Activated T-cell treated with anti-CD3 and anti-CD28 coated beads, Interleukin-2, amount 50 U/mL, for 4 hours (primary cell): ENCODE data around the gene NANOS2. TPM values are rescaled to one million over a fixed set of nuclear protein-coding genes. Genes with fewer than 3 reads are reported as not detected.
A peak's percentile ranks its signal among the peaks of the same experiment; 100 is the strongest.

ENCODE experiments used
- ATAC-seq, 2 donors: fragments of 200-7000 bp; cut with Tn5 transposase; one replicate each; pipeline ENCODE4 v1.10.0; 2021
- DNase-seq: peaks from one replicate; pipeline ENCODE4 v3.0.0-alpha.2; 2020
- H3K27me3 Mint-ChIP-seq: one replicate; pipeline ENCODE4 v1.8.0; 2021; ENCODE audit warnings: low read depth, mixed read lengths
- H3K36me3 Mint-ChIP-seq: one replicate; pipeline ENCODE4 v1.8.0; 2022; ENCODE audit warnings: mixed read lengths; ENCODE audit not compliant: insufficient read depth
- H3K4me1 Mint-ChIP-seq: one replicate; pipeline ENCODE4 v1.8.0; 2021; ENCODE audit warnings: low read depth, mixed read lengths
- H3K4me3 Mint-ChIP-seq: one replicate; pipeline ENCODE4 v1.8.0; 2021; ENCODE audit warnings: mild to moderate bottlenecking, moderate library complexity, mixed read lengths
- H3K9me3 Mint-ChIP-seq: one replicate; pipeline ENCODE4 v1.8.0; 2021; ENCODE audit warnings: mixed read lengths
- total RNA-seq, 3 donors: library from RNA; stranded (reverse); gene quantifications; one replicate each; pipeline ENCODE4 v1.2.1, GENCODE V29; 2021

NANOS2 gene
- total RNA-seq, 3 donors from 2014 or later, result not detected

DNA sequence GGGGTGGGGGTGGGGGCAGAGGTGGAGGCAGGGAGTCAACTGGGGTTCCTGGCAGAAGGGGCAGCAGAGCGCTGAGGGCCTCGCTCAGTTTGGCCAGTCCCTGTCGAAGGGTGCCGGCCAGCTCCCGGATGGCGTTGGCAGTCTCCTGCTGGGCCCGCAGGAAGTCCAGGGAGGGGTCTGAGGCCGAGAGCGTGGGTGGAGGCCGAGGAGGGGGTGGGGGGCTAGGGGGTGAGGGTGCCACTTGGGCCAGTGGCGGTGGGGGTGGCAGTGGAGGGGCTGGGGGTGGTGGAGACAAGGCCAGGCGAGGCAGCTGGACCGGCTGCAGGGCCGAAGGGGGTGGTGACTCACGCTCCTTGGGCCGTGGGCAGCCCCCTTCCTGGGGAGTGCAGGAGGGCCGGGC lies 23.7 kb downstream of the NANOS2 start:
- H3K9me3 Mint-ChIP-seq, result no peaks in the 10 kb centered on the region
- peaks cover 7% of the 10 kb centered on the region for H3K4me1 Mint-ChIP-seq
- H3K4me3 Mint-ChIP-seq, result no peak overlapping the region
- ATAC-seq (no peak), DNase-seq (no peak)
- no peaks in the 10 kb centered on the region for H3K27me3 Mint-ChIP-seq
- peaks cover 3% of the 10 kb centered on the region for H3K36me3 Mint-ChIP-seq

DNA sequence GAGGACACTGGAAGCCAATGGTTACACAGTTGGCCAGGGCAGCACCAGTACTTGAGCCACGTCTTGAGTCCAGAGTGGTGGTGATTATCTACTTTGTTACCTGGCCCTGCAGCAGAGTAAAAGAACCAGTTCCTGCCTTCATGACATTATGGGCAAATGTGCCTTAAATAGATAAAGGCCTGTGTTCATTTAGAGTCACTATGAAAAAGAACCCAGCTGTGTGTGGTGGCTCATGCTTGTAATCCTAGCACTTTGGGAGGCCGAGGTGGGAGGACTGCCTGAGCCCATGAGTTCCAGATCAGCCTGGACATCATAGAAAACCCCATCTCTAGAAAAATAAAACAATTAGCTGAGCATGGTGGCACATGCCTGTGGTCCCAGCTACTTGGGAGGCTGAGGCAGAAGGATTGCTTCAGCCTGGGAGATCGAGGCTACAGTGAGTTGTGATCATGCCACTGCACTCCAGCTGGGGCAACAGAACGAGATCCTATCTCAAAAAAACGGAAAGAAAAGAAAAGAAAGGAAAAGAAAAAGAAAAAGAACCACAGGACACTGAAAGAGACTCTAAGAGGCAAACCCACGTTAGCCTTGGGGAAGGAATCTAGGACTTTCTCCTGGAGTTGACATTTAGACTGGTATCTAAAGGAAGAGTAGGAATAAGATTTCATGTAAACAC lies 25.2 kb downstream of the NANOS2 start:
- peaks cover 11% of the 10 kb centered on the region for H3K4me1 Mint-ChIP-seq
- no peak for ATAC-seq
- no peak for DNase-seq
- H3K27me3 Mint-ChIP-seq, result no peaks in the 10 kb centered on the region
- H3K4me3 Mint-ChIP-seq, result no peak overlapping the region
- H3K36me3 Mint-ChIP-seq, result peaks cover 3% of the 10 kb centered on the region
- H3K9me3 Mint-ChIP-seq, result no peaks in the 10 kb centered on the region

GRCh38 chr19:45887200-45887710 lies 27.3 kb downstream of the NANOS2 start:
- no peak for DNase-seq
- H3K36me3 Mint-ChIP-seq, result peaks cover 5% of the 10 kb centered on the region
- H3K4me3 Mint-ChIP-seq, result peak overlapping the region; percentile 91
- H3K4me1 Mint-ChIP-seq, result peaks cover 21% of the 10 kb centered on the region
- no peaks in the 10 kb centered on the region for H3K9me3 Mint-ChIP-seq
- no peak for ATAC-seq
- no peaks in the 10 kb centered on the region for H3K27me3 Mint-ChIP-seq

DNA sequence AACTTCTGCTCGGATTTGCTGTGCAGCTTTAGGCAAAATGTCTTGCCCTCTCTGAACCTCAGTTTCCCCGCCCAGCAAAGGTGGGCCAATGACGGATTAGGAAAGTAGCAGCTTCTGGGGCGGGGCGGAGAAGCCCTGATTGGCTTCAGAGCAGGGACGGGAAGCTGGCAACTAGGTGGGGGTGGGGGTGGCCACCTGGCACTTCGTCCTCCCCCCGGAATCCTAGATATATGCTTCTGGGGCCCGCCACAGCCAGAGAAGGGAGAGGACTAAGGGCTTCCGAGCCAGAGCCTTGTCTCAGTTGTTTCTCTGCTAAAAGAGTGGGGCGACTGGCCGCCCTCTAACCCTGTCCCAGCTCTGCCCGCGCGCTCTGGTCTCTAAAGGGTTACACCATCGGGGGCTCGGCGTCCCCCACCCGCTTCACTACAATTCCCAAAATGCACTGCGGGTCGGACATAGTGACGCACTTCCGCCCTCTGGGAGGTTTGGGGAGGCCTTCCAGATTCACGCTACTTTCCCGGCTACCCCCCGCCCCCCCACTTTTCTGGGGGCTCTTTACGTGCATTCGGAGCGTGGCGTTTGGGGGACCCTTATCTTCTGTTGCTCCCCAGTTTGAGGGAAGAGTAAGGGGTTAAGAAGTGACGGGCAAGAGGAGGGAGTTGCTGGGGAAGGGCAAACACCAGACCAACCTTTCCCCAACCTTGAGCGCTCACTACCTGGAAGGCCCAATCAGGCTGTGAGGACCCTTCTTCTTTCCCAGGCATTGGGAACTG lies 28.0 kb downstream of the NANOS2 start:
- DNase-seq (peak; percentile 83), ATAC-seq (peak; percentile 71 to 72)
- Mint-ChIP-seq H3K36me3 (peaks cover 5% of the 10 kb centered on the region), H3K4me1 (peaks cover 24% of the 10 kb centered on the region), H3K9me3 (no peaks in the 10 kb centered on the region), H3K4me3 (peak overlapping the region; percentile 91), H3K27me3 (no peaks in the 10 kb centered on the region)

- Mint-ChIP-seq H3K27me3 (no peaks in the 10 kb centered on the region), H3K9me3 (no peaks in the 10 kb centered on the region), H3K36me3 (peaks cover 5% of the 10 kb centered on the region), H3K4me3 (peak within 1 kb of the TSS; percentile 91), H3K4me1 (peaks cover 27% of the 10 kb centered on the region)
- DNase-seq (peak; percentile 83), ATAC-seq (peak; percentile 76 to 80)
Measured at GRCh38 chr19:45885556-45886426, 28.8 kb downstream of the NANOS2 start, which contains the start of gene IRF2BP1. Gene IRF2BP1 (minus strand): TSS chr19:45886141. CDS start chr19:45885774, 367 bp downstream.

DNA sequence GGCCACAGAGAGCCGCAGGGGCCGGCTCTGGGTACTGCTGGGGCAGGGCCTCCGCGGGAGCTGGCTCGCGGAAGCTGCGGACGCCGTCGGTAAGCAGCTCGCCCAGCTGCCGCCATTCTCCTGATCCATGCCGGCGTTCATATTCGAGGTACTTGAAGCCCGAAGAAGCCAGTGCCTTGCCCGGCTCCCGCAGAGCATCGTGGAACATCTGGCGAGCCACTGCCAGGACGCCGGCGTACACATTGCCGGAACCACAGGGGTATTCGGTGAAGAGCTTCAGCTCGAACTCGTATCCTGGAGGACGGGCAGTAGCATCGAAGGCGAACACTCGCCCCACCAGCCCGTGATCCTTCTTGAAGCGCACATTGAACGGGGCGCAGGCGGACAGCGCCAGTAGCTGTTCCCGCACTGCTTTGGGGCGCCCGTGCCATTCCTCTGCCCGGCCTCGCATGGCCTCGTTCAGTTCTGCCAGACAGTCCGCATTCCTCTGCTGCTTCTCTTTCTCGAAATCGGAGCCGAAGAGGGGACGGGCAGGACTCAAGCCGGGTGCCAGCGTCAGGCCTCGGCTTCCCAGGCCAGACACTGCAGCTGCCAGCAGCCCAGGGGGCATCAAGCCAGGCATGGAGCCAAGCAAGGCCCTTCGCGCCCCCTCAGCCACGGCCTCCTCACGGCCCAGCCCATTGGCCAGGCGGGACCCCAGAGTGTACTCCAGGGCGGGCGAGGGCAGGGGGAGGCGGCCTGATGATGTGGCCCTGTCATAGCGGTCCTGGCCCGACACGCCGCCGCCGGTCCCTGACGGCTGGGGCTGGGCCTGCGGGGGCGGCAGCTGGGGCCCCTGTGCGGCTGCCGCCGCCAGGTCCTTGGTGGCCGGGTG lies 29.7 kb downstream of the NANOS2 start:
- peaks cover 27% of the 10 kb centered on the region for H3K4me1 Mint-ChIP-seq
- DNase-seq, result no peak
- H3K36me3 Mint-ChIP-seq, result peaks cover 2% of the 10 kb centered on the region
- H3K4me3 Mint-ChIP-seq, result peak overlapping the region; percentile 67
- H3K9me3 Mint-ChIP-seq, result no peaks in the 10 kb centered on the region
- peaks cover 3% of the 10 kb centered on the region for H3K27me3 Mint-ChIP-seq
- peak; percentile 2 to 5 for ATAC-seq

DNA sequence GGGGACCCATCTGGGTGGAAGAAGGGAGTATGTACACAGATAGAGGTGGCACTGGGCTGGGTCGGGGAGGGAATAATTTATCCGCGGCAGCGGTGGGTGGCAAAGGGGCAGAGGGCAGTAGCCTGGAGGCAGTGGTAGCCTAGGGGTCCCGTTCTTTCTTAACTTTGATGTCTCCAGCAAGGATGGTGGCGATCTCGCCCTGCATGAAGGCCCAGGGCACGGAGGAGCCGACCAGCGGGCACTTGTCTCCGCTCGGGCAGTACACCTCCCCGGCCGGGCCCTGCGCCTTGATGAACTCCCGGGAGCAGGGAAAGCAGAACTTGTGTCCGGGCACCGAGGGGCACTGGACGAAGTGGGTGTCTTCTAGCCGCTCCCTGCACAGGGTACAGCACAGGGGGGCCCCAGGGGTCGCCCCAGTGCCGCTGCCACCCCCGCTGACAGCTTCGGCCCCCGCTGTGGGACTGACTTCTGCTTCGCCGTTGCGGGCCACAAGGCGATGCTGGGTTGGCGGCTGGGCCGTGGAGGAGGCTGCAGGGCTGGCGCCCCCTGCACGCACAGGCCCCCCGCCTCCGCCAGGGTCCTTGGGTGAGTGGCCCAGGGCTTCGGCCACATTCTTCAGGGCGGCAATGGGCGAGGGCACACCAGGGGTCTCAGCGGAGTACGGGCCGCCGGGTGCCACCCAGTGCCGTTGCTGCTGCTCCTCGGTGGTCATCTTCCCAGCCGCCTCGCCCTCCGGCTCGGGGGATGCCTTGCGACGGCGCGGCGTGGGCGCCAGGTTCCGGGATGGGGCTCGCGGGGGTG lies 30.5 kb downstream of the NANOS2 start:
- Mint-ChIP-seq H3K27me3 (peaks cover 3% of the 10 kb centered on the region), H3K9me3 (no peaks in the 10 kb centered on the region), H3K36me3 (peaks cover 2% of the 10 kb centered on the region), H3K4me3 (peak overlapping the region; percentile 77), H3K4me1 (peaks cover 27% of the 10 kb centered on the region)
- ATAC-seq, result no peak
- no peak for DNase-seq

DNA sequence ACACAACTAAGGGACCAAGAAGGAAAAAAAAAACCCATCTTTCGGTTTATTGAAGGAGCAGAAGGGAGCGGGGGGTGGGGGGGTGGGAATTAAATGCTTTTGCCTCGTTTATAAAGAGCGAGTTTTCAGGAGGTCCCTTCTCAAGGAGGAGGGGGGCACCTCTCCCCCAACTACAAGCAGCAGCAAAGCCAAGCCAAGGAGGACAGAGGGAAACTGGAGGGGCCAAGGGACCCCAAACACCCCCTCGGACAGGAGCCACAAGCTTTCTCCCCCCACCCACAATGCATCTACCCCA lies 31.0 kb downstream of the NANOS2 start:
- no peak for ATAC-seq
- DNase-seq, result no peak
- H3K4me3 Mint-ChIP-seq, result peak overlapping the region; percentile 77
- peaks cover 27% of the 10 kb centered on the region for H3K4me1 Mint-ChIP-seq
- no peaks in the 10 kb centered on the region for H3K9me3 Mint-ChIP-seq
- peaks cover 6% of the 10 kb centered on the region for H3K27me3 Mint-ChIP-seq
- peaks cover 2% of the 10 kb centered on the region for H3K36me3 Mint-ChIP-seq

- DNase-seq (peak; percentile 80), ATAC-seq (peak; percentile 25 to 28)
- H3K9me3 Mint-ChIP-seq, result no peaks in the 10 kb centered on the region
- H3K4me1 Mint-ChIP-seq, result peaks cover 28% of the 10 kb centered on the region
- peaks cover 2% of the 10 kb centered on the region for H3K36me3 Mint-ChIP-seq
- peak overlapping the region; percentile 77 for H3K4me3 Mint-ChIP-seq
- peaks cover 11% of the 10 kb centered on the region for H3K27me3 Mint-ChIP-seq
Measured at GRCh38 chr19:45882652-45883585, 31.7 kb downstream of the NANOS2 start.

DNA sequence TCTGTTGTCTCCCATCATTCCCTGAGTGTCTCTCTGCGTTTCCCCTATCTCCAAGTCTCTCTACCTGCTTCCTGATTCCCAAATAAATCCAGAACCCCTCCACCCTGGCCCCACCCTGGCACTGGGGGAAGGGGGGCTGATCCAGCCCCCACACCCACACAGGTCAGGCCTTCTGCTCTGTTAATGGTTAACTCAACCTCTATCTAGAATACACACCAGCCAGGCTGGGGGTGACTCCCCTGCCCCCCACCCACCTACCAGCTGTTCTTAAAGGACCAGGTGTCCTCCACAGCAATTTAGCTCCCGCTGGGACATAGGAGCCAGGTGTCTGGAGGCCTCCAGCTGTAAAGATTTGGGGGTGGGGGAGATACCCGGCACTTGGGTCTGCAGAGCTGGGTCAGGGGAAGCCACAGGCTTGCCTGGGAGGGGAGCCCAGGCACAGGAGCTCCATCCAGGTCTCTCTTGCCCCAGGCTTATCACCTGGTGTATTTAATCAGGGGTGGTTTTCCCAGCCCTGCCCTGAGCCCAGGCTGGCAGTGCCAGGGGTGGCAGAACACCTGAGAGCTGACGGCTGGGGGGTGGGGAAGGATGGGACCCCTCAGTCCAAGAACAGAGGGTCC lies 32.6 kb downstream of the NANOS2 start:
- DNase-seq (no peak), ATAC-seq (no peak)
- Mint-ChIP-seq H3K9me3 (no peaks in the 10 kb centered on the region), H3K4me1 (peaks cover 34% of the 10 kb centered on the region), H3K36me3 (peaks cover 2% of the 10 kb centered on the region), H3K27me3 (peaks cover 16% of the 10 kb centered on the region), H3K4me3 (no peak overlapping the region)

DNA sequence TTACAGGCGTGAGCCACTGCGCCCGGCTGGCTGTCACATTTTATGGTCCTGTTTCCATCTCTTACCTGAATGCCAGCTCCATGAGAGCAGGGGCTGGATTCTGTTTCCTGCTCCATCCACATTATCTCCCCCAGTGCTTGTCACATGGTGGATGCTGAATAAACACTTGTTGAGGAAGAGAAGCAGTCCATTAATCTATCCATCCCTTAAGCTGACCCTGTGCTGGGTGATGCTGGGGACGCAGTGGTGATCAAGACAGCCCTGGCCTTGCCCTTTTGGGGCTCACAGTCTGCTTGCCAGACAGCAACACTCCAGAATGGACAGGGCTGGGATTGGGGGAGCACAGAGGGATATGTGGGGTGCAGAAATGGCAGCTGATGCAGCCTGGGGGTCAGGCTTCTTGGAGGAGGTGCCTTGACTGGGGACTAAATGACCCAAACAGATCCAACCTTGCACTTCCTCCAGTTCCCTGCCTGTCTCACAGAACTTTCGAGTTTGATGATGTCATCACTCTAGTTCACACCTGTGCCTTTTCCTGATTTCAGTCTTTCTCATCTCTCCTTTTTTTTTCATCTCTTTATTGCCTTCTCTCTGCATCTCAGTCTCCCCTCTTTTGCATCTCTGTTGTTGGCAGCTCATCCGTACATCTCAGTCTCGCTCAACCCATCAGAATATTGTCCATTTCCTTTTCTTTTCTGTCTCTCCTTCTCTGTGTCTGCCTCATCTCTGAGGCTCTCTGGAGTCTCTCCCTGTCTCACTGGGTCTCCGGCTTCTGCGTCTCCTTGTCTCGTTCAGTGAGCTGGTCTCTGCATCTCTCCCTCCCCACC lies 33.3 kb downstream of the NANOS2 start:
- Mint-ChIP-seq H3K4me3 (no peak overlapping the region), H3K4me1 (peaks cover 33% of the 10 kb centered on the region), H3K27me3 (peaks cover 18% of the 10 kb centered on the region), H3K36me3 (peaks cover 2% of the 10 kb centered on the region), H3K9me3 (no peaks in the 10 kb centered on the region)
- ATAC-seq (no peak), DNase-seq (no peak)
